ENCODE measurements around the gene SENP2. TPM values are rescaled to one million over a fixed set of nuclear protein-coding genes. Genes with fewer than 3 reads are reported as not detected.
"Not testable (repeated sequence)": the region's sequence is repeated elsewhere in the genome, so short reads cannot be mapped to it uniquely, and the experiment has no call there.

Gene SENP2
- total and polyA plus RNA-seq, 11 donors, result 7.7 to 42.4 (median 27.5) TPM

DNA sequence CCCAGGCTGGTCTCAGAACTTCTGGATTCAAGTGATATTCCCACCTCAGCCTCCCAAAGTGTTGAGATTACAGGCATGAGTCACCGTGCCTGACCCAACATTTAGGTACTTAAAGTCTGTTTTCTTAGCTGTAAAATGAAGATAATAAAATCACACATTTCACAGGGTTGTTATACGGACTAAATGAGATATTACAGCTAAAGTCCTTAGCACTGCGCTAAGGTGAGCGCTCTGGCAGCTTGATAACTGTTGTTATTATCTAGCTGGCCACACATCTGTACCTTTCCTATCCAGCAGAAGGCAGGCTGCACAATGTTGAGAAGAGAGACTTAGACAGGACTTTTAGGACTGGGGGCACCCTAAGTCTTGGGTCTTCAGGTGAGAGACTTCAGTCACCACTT, 31.0 kb upstream of the SENP2 start:
- H3K36me3 ChIP-seq, result no peaks in the 10 kb centered on the region
- no peak for TF ChIP-seq POLR2A (IDR thresholded peaks at IDR 0.05)
- TF ChIP-seq, protein P1, sequence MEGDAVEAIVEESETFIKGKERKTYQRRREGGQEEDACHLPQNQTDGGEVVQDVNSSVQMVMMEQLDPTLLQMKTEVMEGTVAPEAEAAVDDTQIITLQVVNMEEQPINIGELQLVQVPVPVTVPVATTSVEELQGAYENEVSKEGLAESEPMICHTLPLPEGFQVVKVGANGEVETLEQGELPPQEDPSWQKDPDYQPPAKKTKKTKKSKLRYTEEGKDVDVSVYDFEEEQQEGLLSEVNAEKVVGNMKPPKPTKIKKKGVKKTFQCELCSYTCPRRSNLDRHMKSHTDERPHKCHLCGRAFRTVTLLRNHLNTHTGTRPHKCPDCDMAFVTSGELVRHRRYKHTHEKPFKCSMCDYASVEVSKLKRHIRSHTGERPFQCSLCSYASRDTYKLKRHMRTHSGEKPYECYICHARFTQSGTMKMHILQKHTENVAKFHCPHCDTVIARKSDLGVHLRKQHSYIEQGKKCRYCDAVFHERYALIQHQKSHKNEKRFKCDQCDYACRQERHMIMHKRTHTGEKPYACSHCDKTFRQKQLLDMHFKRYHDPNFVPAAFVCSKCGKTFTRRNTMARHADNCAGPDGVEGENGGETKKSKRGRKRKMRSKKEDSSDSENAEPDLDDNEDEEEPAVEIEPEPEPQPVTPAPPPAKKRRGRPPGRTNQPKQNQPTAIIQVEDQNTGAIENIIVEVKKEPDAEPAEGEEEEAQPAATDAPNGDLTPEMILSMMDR (IDR thresholded peaks at IDR 0.05), result no peak
- H3K9me3 ChIP-seq, result no peaks in the 10 kb centered on the region
- H3K27ac ChIP-seq, result no peak overlapping the region
- H3K27me3 ChIP-seq, result peaks cover 0 to 10% (median 0%) of the 10 kb centered on the region in 9 donors
- peaks cover 0 to 12% (median 0%) of the 10 kb centered on the region in 12 donors for H3K4me1 ChIP-seq
- ATAC-seq (no peak), DNase-seq (no peak)
- intact Hi-C loops (cut with DNase I), result loop anchor here in 9 of 10 donors (5.0 to 10.0 kb wide), 5 partner anchors 33 to 203 kb away; partner anchors contain the start of genes TMEM41A (in 8 of the 9) and MAP3K13 (in 1 of the 9)
- no peak overlapping the region for H3K4me3 ChIP-seq
- WGBS, 4 donors, result 83 to 86% (median 85%) methylated on average over 4 of the region's 4 CpGs

DNA sequence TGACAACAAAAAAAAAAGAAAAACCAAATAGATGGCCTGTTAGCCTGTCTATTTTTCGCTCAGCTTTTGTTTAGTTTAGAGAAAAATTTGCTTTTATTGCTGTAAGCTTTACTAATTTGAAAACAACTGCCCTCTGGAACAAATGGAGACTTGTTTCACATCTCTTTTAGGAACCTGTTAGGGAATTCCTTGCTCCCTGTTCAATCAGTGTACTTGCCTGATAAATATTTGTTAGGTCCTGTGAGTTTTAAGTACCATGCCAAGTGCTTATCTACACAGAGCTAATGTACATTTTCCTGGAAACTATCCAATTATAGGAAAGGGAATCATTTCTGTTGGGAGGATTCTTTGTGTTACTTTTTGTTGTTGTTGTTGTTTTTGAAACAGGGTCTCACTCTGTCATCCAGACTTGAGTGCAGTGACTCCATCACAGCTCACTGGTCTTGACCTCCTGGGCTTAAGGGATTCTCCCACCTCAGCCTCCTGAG, 30.2 kb upstream of the SENP2 start:
- H3K27ac ChIP-seq, result no peak overlapping the region
- DNase-seq (no peak), ATAC-seq (no peak)
- TF ChIP-seq, protein P1 (IDR thresholded peaks at IDR 0.05), result no peak
- no peak for TF ChIP-seq POLR2A (IDR thresholded peaks at IDR 0.05)
- WGBS, 4 donors, result 71 to 87% (median 78%) methylated on average over 1 of the region's 1 CpG
- H3K27me3 ChIP-seq, result peaks cover 0 to 17% (median 0%) of the 10 kb centered on the region in 9 donors
- H3K9me3 ChIP-seq, result no peaks in the 10 kb centered on the region
- H3K4me3 ChIP-seq, result no peak overlapping the region
- intact Hi-C loops (cut with DNase I), result loop anchor here in 9 of 10 donors (5.0 to 10.0 kb wide), 5 partner anchors 34 to 204 kb away; partner anchors contain the start of genes TMEM41A (in 8 of the 9) and MAP3K13 (in 1 of the 9)
- H3K36me3 ChIP-seq, result no peaks in the 10 kb centered on the region
- peaks cover 0 to 16% (median 0%) of the 10 kb centered on the region in 12 donors for H3K4me1 ChIP-seq

- intact Hi-C loops (cut with DNase I), result loop anchor here in 9 of 10 donors (5.0 to 10.0 kb wide), 5 partner anchors 34 to 204 kb away; partner anchors contain the start of genes TMEM41A (in 8 of the 9) and MAP3K13 (in 1 of the 9)
- DNase-seq, H3K36me3 ChIP-seq, H3K4me3 ChIP-seq, ATAC-seq, H3K9me3 ChIP-seq, H3K27ac ChIP-seq: not testable (repeated sequence)
- Histone ChIP-seq H3K4me1 (peaks cover 0 to 21% (median 0%) of the 10 kb centered on the region in 12 donors), H3K27me3 (peaks cover 0 to 22% (median 0%) of the 10 kb centered on the region in 9 donors)
- WGBS, 4 donors, result 81 to 89% (median 88%) methylated on average over 6 of the region's 6 CpGs
Observed at GRCh38 chr3:185556640-185557039, 29.5 kb upstream of the SENP2 start.

DNA sequence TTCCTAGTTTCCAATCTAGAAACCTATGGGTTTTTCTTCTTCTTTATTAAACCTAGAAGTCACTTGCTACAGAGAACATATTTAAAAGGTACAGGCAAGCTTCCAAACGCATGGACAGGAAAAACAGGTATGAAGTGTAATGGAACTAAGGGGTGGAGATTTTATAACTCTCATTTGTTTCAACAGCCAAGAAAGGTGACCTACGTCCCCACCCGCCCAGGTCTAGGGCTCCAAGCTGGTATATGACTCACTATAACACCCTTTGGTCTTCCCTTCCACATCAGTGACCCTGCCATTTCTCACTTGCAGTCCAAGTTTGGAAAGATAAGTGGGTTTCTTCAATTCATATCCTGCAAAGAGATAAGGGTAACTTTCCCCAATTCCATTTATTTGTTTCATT, 27.7 kb upstream of the SENP2 start:
- DNase-seq, result no peak
- ATAC-seq, result no peak
- Histone ChIP-seq H3K9me3 (no peaks in the 10 kb centered on the region), H3K4me1 (peaks cover 0 to 19% (median 0%) of the 10 kb centered on the region in 12 donors), H3K27me3 (peaks cover 0 to 22% (median 0%) of the 10 kb centered on the region in 9 donors), H3K4me3 (no peak overlapping the region), H3K27ac (no peak overlapping the region), H3K36me3 (no peaks in the 10 kb centered on the region)
- WGBS, 4 donors, result 86 to 94% (median 87%) methylated on average over 3 of the region's 3 CpGs
- no peak for TF ChIP-seq POLR2A (IDR thresholded peaks at IDR 0.05)
- TF ChIP-seq, protein P1 (IDR thresholded peaks at IDR 0.05), result no peak
- intact Hi-C loops (cut with DNase I), result loop anchor here in 9 of 10 donors (5.0 to 10.0 kb wide), 5 partner anchors 36 to 206 kb away; partner anchors contain the start of genes TMEM41A (in 8 of the 9) and MAP3K13 (in 1 of the 9)
